Thyroid gland (tissue), 4 donors: ENCODE measurements around the gene ITPR2. TPM values are rescaled to one million over a fixed set of nuclear protein-coding genes. Genes with fewer than 3 reads are reported as not detected.

ENCODE experiments used
- DNase-seq, 2 donors: peaks; one replicate each; pipeline ENCODE4 v3.0.0-alpha.2; 2019
- H3K27ac ChIP-seq, 3 donors: fragments of 200-600 bp; sonication (generic); 1 replicate in 2 of 3; 2 replicates in 1 of 3; pipeline ENCODE4 v1.5.1; 2016 to 2019; ENCODE audit warnings: mild to moderate bottlenecking in 1 of 3, moderate library complexity in 1 of 3
- H3K27me3 ChIP-seq: fragments of 200-600 bp; sonication (generic); one replicate; pipeline ENCODE4 v1.5.1; 2019
- H3K36me3 ChIP-seq, 2 donors: fragments of 200-600 bp; sonication (generic); one replicate each; pipeline ENCODE4 v1.5.1; 2016 to 2019
- H3K4me1 ChIP-seq, 2 donors: fragments of 200-600 bp; sonication (generic); one replicate each; pipeline ENCODE4 v1.5.1; 2017 to 2019
- H3K4me3 ChIP-seq, 3 donors: fragments of 200-600 bp; sonication (generic); replicated peaks in 1 of 3; 1 replicate in 2 of 3; 2 replicates in 1 of 3; pipeline ENCODE4 v1.5.1; 2016; ENCODE audit warnings: mild to moderate bottlenecking in 1 of 3
- H3K9me3 ChIP-seq: fragments of 200-600 bp; sonication (generic); one replicate; pipeline ENCODE4 v1.5.1; 2017
- CTCF ChIP-seq, 6 experiments: fragments of 200-600 bp in 3 of 6; fragments of 450-650 bp in 3 of 6; sonication (generic) in 3 of 6; IDR thresholded peaks; one replicate each; pipeline ENCODE4 v1.5.1; 2016 to 2019; ENCODE audit warnings: antibody characterized with exemption in 6 of 6, mild to moderate bottlenecking in 2 of 6, inconsistent platforms in 1 of 6, moderate library complexity in 1 of 6
- POLR2A ChIP-seq, 2 donors: fragments of 450-650 bp; IDR thresholded peaks; one replicate each; pipeline ENCODE4 v1.6.1; 2017; ENCODE audit warnings: antibody characterized with exemption in 2 of 2, mild to moderate bottlenecking in 2 of 2, moderate library complexity in 1 of 2
- WGBS, 2 donors: methylation state at CpG; one replicate each; pipeline ENCODE4 v1.1.5; 2017; 5-methylcytosine and 5-hydroxymethylcytosine counted together
- intact Hi-C: fragments of 100-400 bp; cut with DNase I; formaldehyde crosslinking; loops from one replicate; pipeline ENCODE4 v1.15.1; 2023
- total RNA-seq, 4 donors: library from RNA; depleted of rRNA; stranded (reverse); fragments of >200 nt; gene quantifications; one replicate each; pipeline ENCODE4 v1.2.3, GENCODE V29; 2016

Gene ITPR2
- total RNA-seq, 4 donors from 2014 or later: 24.4 to 39.7 (median 33.7) TPM

- DNase-seq: no peak
- intact Hi-C loops: no loop called here
- H3K36me3 ChIP-seq: no peaks in the 10 kb centered on the region
- H3K9me3 ChIP-seq: no peaks in the 10 kb centered on the region
- H3K27ac ChIP-seq: no peak overlapping the region
- no peaks in the 10 kb centered on the region for H3K27me3 ChIP-seq
- no peak overlapping the region for H3K4me3 ChIP-seq
- no peak for TF ChIP-seq POLR2A (IDR thresholded peaks at IDR 0.05)
- no peak for TF ChIP-seq CTCF (IDR thresholded peaks at IDR 0.05)
- no peaks in the 10 kb centered on the region for H3K4me1 ChIP-seq
Measured at GRCh38 chr12:26358651-26359050, 474.3 kb downstream of the ITPR2 start.

GRCh38 chr12:26347300-26347699 lies 485.7 kb downstream of the ITPR2 start:
- H3K4me1 ChIP-seq: no peaks in the 10 kb centered on the region
- no peak for DNase-seq
- no peaks in the 10 kb centered on the region for H3K27me3 ChIP-seq
- no peaks in the 10 kb centered on the region for H3K9me3 ChIP-seq
- no peaks in the 10 kb centered on the region for H3K36me3 ChIP-seq
- intact Hi-C loops: no loop called here
- H3K4me3 ChIP-seq: no peak overlapping the region
- 92 to 100% methylated on average over 1 of the region's 1 CpG for WGBS, 2 donors
- H3K27ac ChIP-seq: no peak overlapping the region
- no peak for TF ChIP-seq CTCF (IDR thresholded peaks at IDR 0.05)
- no peak for TF ChIP-seq POLR2A (IDR thresholded peaks at IDR 0.05)

GRCh38 chr12:26346736-26347135 lies 486.3 kb downstream of the ITPR2 start:
- intact Hi-C loops: no loop called here
- Histone ChIP-seq H3K27ac (no peak overlapping the region), H3K4me1 (no peaks in the 10 kb centered on the region), H3K9me3 (no peaks in the 10 kb centered on the region), H3K36me3 (no peaks in the 10 kb centered on the region), H3K27me3 (no peaks in the 10 kb centered on the region), H3K4me3 (no peak overlapping the region)
- DNase-seq: no peak
- TF ChIP-seq POLR2A (IDR thresholded peaks at IDR 0.05): no peak
- TF ChIP-seq CTCF (IDR thresholded peaks at IDR 0.05): no peak
- 51 to 60% methylated on average over 3 of the region's 3 CpGs for WGBS, 2 donors

- Histone ChIP-seq H3K4me1 (no peaks in the 10 kb centered on the region), H3K9me3 (no peaks in the 10 kb centered on the region), H3K36me3 (no peaks in the 10 kb centered on the region), H3K4me3 (no peak overlapping the region), H3K27me3 (no peaks in the 10 kb centered on the region), H3K27ac (no peak overlapping the region)
- intact Hi-C loops: no loop called here
- WGBS, 2 donors: 88 to 90% methylated on average over 2 of the region's 2 CpGs
- no peak for DNase-seq
- no peak for TF ChIP-seq CTCF (IDR thresholded peaks at IDR 0.05)
- TF ChIP-seq POLR2A (IDR thresholded peaks at IDR 0.05): no peak
Measured at GRCh38 chr12:26345471-26346003, 487.5 kb downstream of the ITPR2 start.

GRCh38 chr12:26341491-26341890 lies 491.5 kb downstream of the ITPR2 start:
- no peaks in the 10 kb centered on the region for H3K4me1 ChIP-seq
- TF ChIP-seq POLR2A (IDR thresholded peaks at IDR 0.05) (no peak), CTCF (IDR thresholded peaks at IDR 0.05) (no peak)
- H3K4me3 ChIP-seq: no peak overlapping the region
- no peaks in the 10 kb centered on the region for H3K9me3 ChIP-seq
- H3K36me3 ChIP-seq: no peaks in the 10 kb centered on the region
- no peak for DNase-seq
- H3K27me3 ChIP-seq: no peaks in the 10 kb centered on the region
- no peak overlapping the region for H3K27ac ChIP-seq
- intact Hi-C loops: no loop called here
